GM12878 (cell line): ENCODE data around the gene PSAP. TPM values are rescaled to one million over a fixed set of nuclear protein-coding genes. Genes with fewer than 3 reads are reported as not detected.
"Not testable (repeated sequence)": the region's sequence is repeated elsewhere in the genome, so short reads cannot be mapped to it uniquely, and the experiment has no call there.

ENCODE experiments used
- ATAC-seq: fragments of 200-7000 bp; cut with Tn5 transposase; 3 replicates; pipeline ENCODE4 v1.9.1; 2020; ENCODE audit warnings: mild to moderate bottlenecking, moderate library complexity
- BruUV-seq: library from RNA; stranded (reverse); fragments of 400-500 nt; replicated peaks from 2 replicates; lab custom pipeline; 2021; lab: Mats Ljungman, UMichigan
- CTCF ChIA-PET: fragments of 300-600 bp; sonication (Branson Sonifier 250); formaldehyde crosslinking; extraction: SDS; loops from one replicate; lab custom pipeline; 2021; ENCODE audit warnings: inconsistent platforms; lab: Yijun Ruan, JAX
- POLR2A ChIA-PET: fragments of 350-600 bp; formaldehyde crosslinking; extraction: SDS; loops from one replicate; lab custom pipeline; 2021; ENCODE audit warnings: inconsistent platforms; lab: Charles Lee
- RAD21 ChIA-PET: fragments of 300-600 bp; sonication (Branson Sonifier 250); formaldehyde crosslinking; loops from one replicate; lab custom pipeline; 2023; ENCODE audit warnings: antibody characterized with exemption; ENCODE audit not compliant: unreplicated experiment; lab: Charles Lee
- SMC1A ChIA-PET: fragments of 300-600 bp; sonication (Branson Sonifier 250); formaldehyde crosslinking; loops from one replicate; lab custom pipeline; 2023; ENCODE audit not compliant: unreplicated experiment, uncharacterized antibody; lab: Charles Lee
- DNase-seq: peaks from one replicate; pipeline ENCODE4 v3.0.0-alpha.2; 2011; ENCODE audit warnings: low read depth, low spot score
- FAIRE-seq: peaks from 3 replicates; lab custom pipeline; 2011; peaks lifted over from hg19 to GRCh38; lab: Jason Lieb, UNC
- H2AFZ ChIP-seq: 2 replicates; pipeline ENCODE4 v1.6.0; 2011; ENCODE audit warnings: low read depth, low read length, control low read depth; ENCODE audit not compliant: control insufficient read depth
- H3K27ac ChIP-seq: 2 replicates; pipeline ENCODE4 v1.5.1; 2011; ENCODE audit warnings: control low read depth; ENCODE audit not compliant: control insufficient read depth, insufficient read depth
- H3K27me3 ChIP-seq, 2 experiments: replicated peaks in 1 of 2; 2 replicates each; pipeline versions ENCODE4 v1.6.0 to v1.6.1; 2011; ENCODE audit warnings: low read length in 1 of 2; ENCODE audit not compliant: control insufficient read depth in 2 of 2, insufficient read depth in 2 of 2
- H3K36me3 ChIP-seq, 2 experiments: 2 replicates each; pipeline ENCODE4 v1.5.1; 2011; ENCODE audit warnings: low read length in 1 of 2; ENCODE audit not compliant: control insufficient read depth in 2 of 2, insufficient read depth in 2 of 2
- H3K4me1 ChIP-seq: 2 replicates; pipeline ENCODE4 v1.6.1; 2011; ENCODE audit warnings: mild to moderate bottlenecking, low read length, moderate library complexity, mixed read lengths; ENCODE audit not compliant: control insufficient read depth, insufficient read depth
- H3K4me2 ChIP-seq: 2 replicates; pipeline ENCODE4 v1.6.0; 2011; ENCODE audit warnings: control low read depth; ENCODE audit not compliant: control insufficient read depth, insufficient read depth
- H3K4me3 ChIP-seq: fragments of 200-600 bp; sonication (generic); 2 replicates; pipeline ENCODE4 v1.5.1; 2016
- H3K79me2 ChIP-seq: 2 replicates; pipeline ENCODE4 v1.6.0; 2011; ENCODE audit warnings: low read length; ENCODE audit not compliant: control insufficient read depth, insufficient read depth
- H3K9ac ChIP-seq: 2 replicates; pipeline ENCODE4 v1.8.0; 2011; ENCODE audit warnings: low read length, control low read depth, mixed read lengths; ENCODE audit not compliant: control insufficient read depth, insufficient read depth
- H3K9me3 ChIP-seq: replicated peaks from 3 replicates; pipeline ENCODE4 v1.5.1; 2011; ENCODE audit warnings: mild to moderate bottlenecking, low read length; ENCODE audit not compliant: control insufficient read depth, insufficient read depth
- H4K20me1 ChIP-seq: 2 replicates; pipeline ENCODE4 v1.6.0; 2011; ENCODE audit not compliant: control insufficient read depth, insufficient read depth
- BMI1 ChIP-seq: fragments of 450-650 bp; IDR thresholded peaks from 2 replicates; pipeline ENCODE4 v1.6.1; 2016; ENCODE audit warnings: mild to moderate bottlenecking, moderate library complexity, borderline replicate concordance
- DPF2 ChIP-seq: fragments of 450-650 bp; IDR thresholded peaks from 2 replicates; pipeline ENCODE4 v1.6.1; 2017; ENCODE audit warnings: mild to moderate bottlenecking
- EED ChIP-seq: sonication (generic); IDR thresholded peaks from 2 replicates; pipeline ENCODE4 v1.6.1; 2016; ENCODE audit warnings: antibody characterized with exemption, low read depth
- MEF2B ChIP-seq: fragments of 450-650 bp; IDR thresholded peaks from 2 replicates; pipeline ENCODE4 v1.6.1; 2018; ENCODE audit warnings: mild to moderate bottlenecking, moderate library complexity; ENCODE audit not compliant: partially characterized antibody, poor library complexity, severe bottlenecking
- NFYB ChIP-seq: IDR thresholded peaks from 2 replicates; pipeline ENCODE4 v1.6.1; 2011; ENCODE audit warnings: low read depth, mild to moderate bottlenecking, low read length, improper control_type of control experiment, moderate library complexity; ENCODE audit not compliant: insufficient read depth
- PRDM15 ChIP-seq: fragments of 450-650 bp; formaldehyde crosslinking; IDR thresholded peaks from 2 replicates; pipeline ENCODE4 v1.4.0; 2020; ENCODE audit warnings: mild to moderate bottlenecking, moderate library complexity
- SMARCA5 ChIP-seq: fragments of 450-650 bp; IDR thresholded peaks from 2 replicates; pipeline ENCODE4 v1.6.1; 2017; ENCODE audit warnings: mild to moderate bottlenecking
- ZNF207 ChIP-seq: fragments of 450-650 bp; IDR thresholded peaks from 2 replicates; pipeline ENCODE4 v1.6.1; 2014; ENCODE audit warnings: antibody characterized with exemption, mild to moderate bottlenecking, borderline replicate concordance
- ZNF384 ChIP-seq: IDR thresholded peaks from 2 replicates; pipeline ENCODE4 v1.6.1; 2012; ENCODE audit warnings: low read depth, mild to moderate bottlenecking, low read length, improper control_type of control experiment, borderline replicate concordance
- whole genome bisulfite sequencing: methylation state at CpG from one replicate; pipeline ENCODE4 v1.1.6; 2016; ENCODE audit warnings: low lambda C conversion rate; ENCODE audit not compliant: insufficient replicate concordance, insufficient coverage; ENCODE audit errors: missing lambda C conversion rate; 5-methylcytosine and 5-hydroxymethylcytosine counted together
- in situ Hi-C: fragments of 300-500 bp; cut with MboI; formaldehyde crosslinking; loops from 9 replicates; pipeline ENCODE4 v1.14.3; 2018; ENCODE audit warnings: mixed read lengths
- intact Hi-C: fragments of 100-400 bp; cut with micrococcal nuclease; formaldehyde crosslinking; loops from one replicate; pipeline ENCODE4 v1.14.2; 2022; ENCODE audit not compliant: unreplicated experiment
- polyA plus RNA-seq, 11 experiments: library from polyadenylated mRNA; depleted of rRNA in 4 of 11; unstranded in 6 of 11; stranded (reverse) in 5 of 11; fragments of >200 nt; fragmentation: Nextera tagmentation in 4 of 11; fragmentation: Illumina TruSeq in 1 of 11; extraction: Ambion mirVana in 4 of 11; extraction: Trizol in 1 of 11; gene quantifications; 1 replicate in 1 of 11; 2 replicates in 10 of 11; pipeline versions ENCODE4 v1.2.1 to v1.2.3, GENCODE V29; 2011 to 2016; ENCODE audit warnings: inconsistent platforms in 2 of 11, missing spikeins in 2 of 11, low read depth in 1 of 11
- total RNA-seq, 4 experiments: library from RNA; depleted of rRNA in 3 of 4; stranded (reverse); fragments of >200 nt in 3 of 4; fragmentation: Illumina TruSeq in 1 of 4; extraction: Trizol in 1 of 4; gene quantifications; 2 replicates each; pipeline versions ENCODE4 v1.2.1 to v1.2.3, GENCODE V29; 2013 to 2021

PSAP gene
- total and polyA plus RNA-seq, 10 of the 15 experiments (the other 5 are each of a cell fraction or from before 2014, with no cell fraction given) = 178 to 336 (median 286) TPM

- FAIRE-seq, H3K27ac ChIP-seq, BruUV-seq, in situ Hi-C loops, H3K4me3 ChIP-seq, ATAC-seq, H3K27me3 ChIP-seq, intact Hi-C loops, H3K79me2 ChIP-seq, H2AFZ ChIP-seq, H3K4me2 ChIP-seq, H3K36me3 ChIP-seq, POLR2A ChIA-PET, H4K20me1 ChIP-seq, H3K9me3 ChIP-seq, H3K9ac ChIP-seq, H3K4me1 ChIP-seq, DNase-seq, RAD21 ChIA-PET: not testable (repeated sequence)
- ChIA-PET SMC1A (interaction anchor here (1.5 kb wide), 1 partner anchor 45 kb away, joined by 3 read pairs; no protein-coding TSS in a partner anchor), CTCF (interaction anchor here (0.8 to 2.3 kb wide), 3 partner anchors 15 to 497 kb away, joined by 3 to 12 read pairs (median 3); no protein-coding TSS in a partner anchor)
- WGBS = 90% methylated on average over 2 of the region's 2 CpGs
These were observed 30.2 kb upstream of the PSAP start for GRCh38 chr10:71881307-71881624.

- TF ChIP-seq NFYB (no peak), ZNF207 (no peak), EED (no peak), PRDM15 (CRISPR knock-in tag) (no peak), ZNF384 (no peak), MEF2B (no peak), SMARCA5 (no peak), DPF2 (no peak), BMI1 (no peak)
- TF ChIP-seq, all 136 proteins: peak for 0
- BruUV-seq = no TSS peak
- DNase-seq (no peak), ATAC-seq (peak; percentile 41), FAIRE-seq (no peak)
- H3K9ac ChIP-seq = no peak overlapping the region
- ChIA-PET POLR2A (no interaction called here), SMC1A (interaction anchor here (1.5 kb wide), 1 partner anchor 45 kb away, joined by 3 read pairs; no protein-coding TSS in a partner anchor), RAD21 (no interaction called here), CTCF (interaction anchor here (0.8 to 2.3 kb wide), 3 partner anchors 16 to 497 kb away, joined by 3 to 12 read pairs (median 3); no protein-coding TSS in a partner anchor)
- no peak overlapping the region for H3K4me3 ChIP-seq
- no peak overlapping the region for H3K27ac ChIP-seq
- no peak overlapping the region for H3K4me2 ChIP-seq
- no peak overlapping the region for H2AFZ ChIP-seq
- H3K4me1 ChIP-seq = peaks cover 9% of the 10 kb centered on the region
- H3K79me2 ChIP-seq = no peaks in the 10 kb centered on the region
- no peaks in the 10 kb centered on the region for H3K36me3 ChIP-seq
- no peaks in the 10 kb centered on the region for H4K20me1 ChIP-seq
- 82% methylated on average over 13 of the region's 13 CpGs for WGBS
- no peaks in the 10 kb centered on the region for H3K9me3 ChIP-seq
- in situ Hi-C loops (no loop called here), intact Hi-C loops (no loop called here)
- no peaks in the 10 kb centered on the region for H3K27me3 ChIP-seq
These were observed 29.6 kb upstream of the PSAP start for GRCh38 chr10:71880425-71881306.
